Astrocyte (in vitro differentiated cells and primary cell): Measurements from ENCODE around the gene NAIF1. TPM values are rescaled to one million over a fixed set of nuclear protein-coding genes. Genes with fewer than 3 reads are reported as not detected.

ENCODE experiments used
- DNase-seq: peaks from one replicate; pipeline ENCODE4 v3.0.0-alpha.2; 2010; ENCODE audit warnings: low read depth
- FAIRE-seq: peaks from 2 replicates; lab custom pipeline; 2011; peaks lifted over from hg19 to GRCh38; lab: Jason Lieb, UNC
- H2AFZ ChIP-seq: 2 replicates; pipeline ENCODE4 v1.6.0; 2012; ENCODE audit warnings: low read depth, low read length, inconsistent platforms
- H3K27ac ChIP-seq: 2 replicates; pipeline ENCODE4 v1.5.1; 2011; ENCODE audit warnings: low read depth, low read length, inconsistent platforms
- H3K27me3 ChIP-seq: 2 replicates; pipeline ENCODE4 v1.6.0; 2011; ENCODE audit warnings: low read length, inconsistent platforms; ENCODE audit not compliant: insufficient read depth
- H3K36me3 ChIP-seq: 2 replicates; pipeline ENCODE4 v1.5.1; 2011; ENCODE audit warnings: low read length, inconsistent platforms; ENCODE audit not compliant: insufficient read depth
- H3K4me1 ChIP-seq: 2 replicates; pipeline ENCODE4 v1.5.1; 2011; ENCODE audit warnings: low read length, inconsistent platforms; ENCODE audit not compliant: insufficient read depth
- H3K4me2 ChIP-seq: 2 replicates; pipeline ENCODE4 v1.6.0; 2012; ENCODE audit warnings: low read length, inconsistent platforms
- H3K4me3 ChIP-seq: 2 replicates; pipeline ENCODE4 v1.5.1; 2011; ENCODE audit warnings: low read depth, mild to moderate bottlenecking, low read length, inconsistent platforms; ENCODE audit not compliant: insufficient read depth
- H3K79me2 ChIP-seq: 2 replicates; pipeline ENCODE4 v1.6.0; 2012; ENCODE audit warnings: mild to moderate bottlenecking, low read length, inconsistent platforms; ENCODE audit not compliant: insufficient read depth
- H3K9ac ChIP-seq: 2 replicates; pipeline ENCODE4 v1.6.0; 2012; ENCODE audit warnings: mild to moderate bottlenecking, low read length, inconsistent platforms
- H3K9me3 ChIP-seq: 2 replicates; pipeline ENCODE4 v1.5.1; 2012; ENCODE audit warnings: low read depth, mild to moderate bottlenecking, low read length, inconsistent platforms; ENCODE audit not compliant: insufficient read depth
- H4K20me1 ChIP-seq: 2 replicates; pipeline ENCODE4 v1.6.0; 2012; ENCODE audit warnings: low read length, inconsistent platforms; ENCODE audit not compliant: insufficient read depth
- H3K27ac Mint-ChIP-seq: one replicate; pipeline ENCODE4 v1.8.0; 2021; ENCODE audit warnings: mild to moderate bottlenecking, mixed read lengths; ENCODE audit not compliant: unreplicated experiment
- H3K27me3 Mint-ChIP-seq: one replicate; pipeline ENCODE4 v1.8.0; 2021; ENCODE audit warnings: low read depth, mixed read lengths; ENCODE audit not compliant: unreplicated experiment
- H3K36me3 Mint-ChIP-seq: one replicate; pipeline ENCODE4 v1.8.0; 2021; ENCODE audit warnings: low read depth, mixed read lengths; ENCODE audit not compliant: unreplicated experiment
- H3K4me1 Mint-ChIP-seq: one replicate; pipeline ENCODE4 v1.8.0; 2021; ENCODE audit warnings: low read depth, mixed read lengths; ENCODE audit not compliant: unreplicated experiment
- H3K4me3 Mint-ChIP-seq: one replicate; pipeline ENCODE4 v1.8.0; 2021; ENCODE audit warnings: mild to moderate bottlenecking, moderate library complexity, mixed read lengths; ENCODE audit not compliant: unreplicated experiment
- H3K9me3 Mint-ChIP-seq: one replicate; pipeline ENCODE4 v1.8.0; 2021; ENCODE audit warnings: mild to moderate bottlenecking, mixed read lengths; ENCODE audit not compliant: unreplicated experiment
- CTCF ChIP-seq: IDR thresholded peaks from 2 replicates; pipeline ENCODE4 v1.5.1; 2011; ENCODE audit warnings: low read depth, mild to moderate bottlenecking, inconsistent platforms, low read length, moderate library complexity; ENCODE audit not compliant: insufficient read depth
- EZH2 ChIP-seq: IDR thresholded peaks from 2 replicates; pipeline ENCODE4 v1.6.1; 2012; ENCODE audit warnings: mild to moderate bottlenecking, low read length, inconsistent platforms; ENCODE audit not compliant: insufficient read depth
- total RNA-seq: library from RNA; stranded (reverse); gene quantifications from 2 replicates; pipeline ENCODE4 v1.2.1, GENCODE V29; 2021

Gene NAIF1
- total RNA-seq, 1 donor from 2014 or later, result 10.2 TPM

- Mint-ChIP-seq H3K4me1 (peaks cover 37% of the 10 kb centered on the region), H3K9me3 (no peaks in the 10 kb centered on the region), H3K4me3 (peak overlapping the region; percentile 90), H3K36me3 (peaks cover 13% of the 10 kb centered on the region), H3K27ac (peak overlapping the region; percentile 100), H3K27me3 (no peaks in the 10 kb centered on the region)
- DNase-seq, result no peak
- Histone ChIP-seq H3K9ac (peak overlapping the region; percentile 94), H3K4me3 (peak overlapping the region; percentile 66), H3K36me3 (peaks cover 7% of the 10 kb centered on the region), H3K4me2 (peak overlapping the region; percentile 92), H4K20me1 (peaks cover 37% of the 10 kb centered on the region), H3K4me1 (peaks cover 52% of the 10 kb centered on the region), H3K9me3 (no peaks in the 10 kb centered on the region), H2AFZ (no peak overlapping the region), H3K79me2 (peaks cover 72% of the 10 kb centered on the region), H3K27me3 (no peaks in the 10 kb centered on the region), H3K27ac (peak overlapping the region; percentile 99)
- FAIRE-seq, result no peak
- TF ChIP-seq CTCF (no peak), EZH2 (no peak)
These were observed 32.3 kb upstream of the NAIF1 start for GRCh38 chr9:128099231-128099931.

- peaks cover 31% of the 10 kb centered on the region for H4K20me1 ChIP-seq
- peaks cover 41% of the 10 kb centered on the region for H3K4me1 Mint-ChIP-seq
- H3K79me2 ChIP-seq, result peaks cover 70% of the 10 kb centered on the region
- TF ChIP-seq EZH2, result no peak
- TF ChIP-seq CTCF, result no peak
- H3K27me3 ChIP-seq, result no peaks in the 10 kb centered on the region
- H3K4me2 ChIP-seq, result peak overlapping the region; percentile 92
- FAIRE-seq (no peak), DNase-seq (peak; percentile 98)
- H3K27ac Mint-ChIP-seq, result peak overlapping the region; percentile 100
- H3K36me3 ChIP-seq, result peaks cover 4% of the 10 kb centered on the region
- no peaks in the 10 kb centered on the region for H3K9me3 Mint-ChIP-seq
- H2AFZ ChIP-seq, result peak overlapping the region; percentile 41
- peaks cover 55% of the 10 kb centered on the region for H3K4me1 ChIP-seq
- H3K27me3 Mint-ChIP-seq, result no peaks in the 10 kb centered on the region
- no peaks in the 10 kb centered on the region for H3K9me3 ChIP-seq
- H3K36me3 Mint-ChIP-seq, result peaks cover 9% of the 10 kb centered on the region
- H3K4me3 ChIP-seq, result peak overlapping the region; percentile 66
- H3K4me3 Mint-ChIP-seq, result peak overlapping the region; percentile 90
- peak overlapping the region; percentile 99 for H3K27ac ChIP-seq
- H3K9ac ChIP-seq, result peak overlapping the region; percentile 94
These were observed 31.4 kb upstream of the NAIF1 start for GRCh38 chr9:128098297-128099230.
